ENCODE results near the gene RYR2. TPM values are rescaled to one million over a fixed set of nuclear protein-coding genes. Genes with fewer than 3 reads are reported as not detected.
A peak's percentile ranks its signal among the peaks of the same experiment; 100 is the strongest.

RYR2 gene
- total and polyA plus RNA-seq, 8 donors, result 1.6 to 6.9 (median 4.4) TPM

GRCh38 chr1:237042892-237043576 is 1.1 kb downstream of the RYR2 start:
- FAIRE-seq (no peak), ATAC-seq (peak in 3 of 4 donors; percentile 11 to 30 (median 19)), DNase-seq (peak in 3 of 6 donors; percentile 21 to 74 (median 57))
- 2 to 4% methylated on average over 44 to 55 of the region's 55 CpGs for WGBS, 2 donors
- peaks cover 0 to 49% (median 16%) of the 10 kb centered on the region in 4 donors for H3K27me3 ChIP-seq
- no peaks in the 10 kb centered on the region for H3K9me3 ChIP-seq
- H3K4me1 ChIP-seq, result peaks cover 0 to 7% (median 5%) of the 10 kb centered on the region in 3 donors
- TF ChIP-seq, protein P1, sequence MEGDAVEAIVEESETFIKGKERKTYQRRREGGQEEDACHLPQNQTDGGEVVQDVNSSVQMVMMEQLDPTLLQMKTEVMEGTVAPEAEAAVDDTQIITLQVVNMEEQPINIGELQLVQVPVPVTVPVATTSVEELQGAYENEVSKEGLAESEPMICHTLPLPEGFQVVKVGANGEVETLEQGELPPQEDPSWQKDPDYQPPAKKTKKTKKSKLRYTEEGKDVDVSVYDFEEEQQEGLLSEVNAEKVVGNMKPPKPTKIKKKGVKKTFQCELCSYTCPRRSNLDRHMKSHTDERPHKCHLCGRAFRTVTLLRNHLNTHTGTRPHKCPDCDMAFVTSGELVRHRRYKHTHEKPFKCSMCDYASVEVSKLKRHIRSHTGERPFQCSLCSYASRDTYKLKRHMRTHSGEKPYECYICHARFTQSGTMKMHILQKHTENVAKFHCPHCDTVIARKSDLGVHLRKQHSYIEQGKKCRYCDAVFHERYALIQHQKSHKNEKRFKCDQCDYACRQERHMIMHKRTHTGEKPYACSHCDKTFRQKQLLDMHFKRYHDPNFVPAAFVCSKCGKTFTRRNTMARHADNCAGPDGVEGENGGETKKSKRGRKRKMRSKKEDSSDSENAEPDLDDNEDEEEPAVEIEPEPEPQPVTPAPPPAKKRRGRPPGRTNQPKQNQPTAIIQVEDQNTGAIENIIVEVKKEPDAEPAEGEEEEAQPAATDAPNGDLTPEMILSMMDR (IDR thresholded peaks at IDR 0.05), result no peak
- no peaks in the 10 kb centered on the region for H3K36me3 ChIP-seq
- intact Hi-C loops (cut with DNase I), result no loop called here
- H3K4me3 ChIP-seq, result peak overlapping the region in 3 of 4 donors; percentile 6 to 47 (median 31)
- no peak overlapping the region for H3K27ac ChIP-seq

DNA sequence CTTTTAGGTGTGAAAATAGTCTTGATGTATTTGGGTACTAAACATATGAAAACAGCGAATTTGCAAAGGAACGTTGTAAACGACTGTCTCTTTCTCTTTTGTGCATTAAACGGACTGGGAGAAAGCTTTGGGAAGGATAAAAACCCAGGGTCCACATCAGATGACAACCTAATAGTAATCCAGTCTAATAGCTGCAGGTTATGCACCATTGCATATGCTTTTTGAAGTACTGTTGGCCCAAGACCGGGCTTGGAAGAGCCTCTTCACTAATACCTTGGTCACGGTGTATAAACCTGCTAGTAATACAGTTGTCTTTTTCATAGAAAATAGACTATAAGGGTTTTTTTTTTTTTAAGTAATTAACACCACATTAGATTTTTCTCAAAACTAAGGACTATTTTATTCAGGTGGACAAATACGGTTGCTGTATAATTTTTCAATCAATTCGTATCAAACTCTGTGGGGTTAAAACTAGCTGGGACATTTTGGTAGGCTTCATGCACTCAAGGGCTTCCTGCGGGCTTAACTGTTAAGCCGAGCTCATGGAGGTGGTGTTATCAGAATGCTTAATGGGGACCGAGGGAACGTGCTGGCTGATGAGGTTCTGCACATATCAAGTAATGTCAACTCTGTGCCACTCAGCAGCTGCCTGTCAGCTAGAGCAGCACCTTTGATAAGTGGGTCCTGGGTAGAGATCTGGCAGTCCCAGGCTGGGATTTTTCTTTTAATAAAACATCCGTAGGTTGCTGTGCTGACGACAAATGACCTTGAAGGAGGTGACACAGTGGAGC is 2.1 kb downstream of the RYR2 start:
- Histone ChIP-seq H3K27ac (no peak overlapping the region), H3K27me3 (peaks cover 0 to 44% (median 15%) of the 10 kb centered on the region in 4 donors), H3K4me3 (no peak overlapping the region), H3K36me3 (no peaks in the 10 kb centered on the region), H3K9me3 (no peaks in the 10 kb centered on the region), H3K4me1 (peaks cover 0 to 7% (median 5%) of the 10 kb centered on the region in 3 donors)
- DNase-seq, result no peak
- FAIRE-seq, result no peak
- no peak for ATAC-seq
- WGBS, 2 donors, result 10 to 12% methylated on average over 14 of the region's 14 CpGs
- TF ChIP-seq, protein P1 (IDR thresholded peaks at IDR 0.05), result no peak
- intact Hi-C loops (cut with DNase I), result no loop called here

- TF ChIP-seq, protein P1 (IDR thresholded peaks at IDR 0.05), result no peak
- WGBS, 2 donors, result 14 to 33% methylated on average over 3 of the region's 3 CpGs
- intact Hi-C loops (cut with DNase I), result no loop called here
- Histone ChIP-seq H3K4me3 (no peak overlapping the region), H3K27me3 (peaks cover 0 to 30% (median 7%) of the 10 kb centered on the region in 4 donors), H3K9me3 (no peaks in the 10 kb centered on the region), H3K27ac (no peak overlapping the region), H3K36me3 (no peaks in the 10 kb centered on the region), H3K4me1 (peaks cover 0 to 7% (median 5%) of the 10 kb centered on the region in 3 donors)
- no peak for ATAC-seq
- no peak for FAIRE-seq
- DNase-seq, result no peak
These were observed 3.5 kb downstream of the RYR2 start for GRCh38 chr1:237045278-237046016.

DNA sequence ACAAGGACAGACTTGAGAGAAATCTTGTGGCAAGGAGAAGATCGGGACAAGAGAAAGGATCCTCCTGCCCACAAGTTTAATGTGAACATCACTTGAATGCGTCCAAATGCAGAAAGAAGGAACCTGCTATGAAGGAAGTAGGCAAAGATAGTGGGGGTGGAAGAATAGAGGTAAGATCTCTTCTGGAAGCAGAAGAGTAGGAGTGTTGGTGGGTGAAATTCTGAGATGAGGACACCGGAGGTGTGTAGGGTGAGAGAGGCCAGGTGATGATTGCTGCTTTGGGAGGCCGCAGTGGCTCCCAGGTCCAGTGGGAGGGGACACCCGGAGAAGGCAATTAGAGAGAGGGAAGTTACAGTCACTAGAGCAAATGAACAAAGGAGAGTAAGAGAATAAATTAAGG is 6.8 kb downstream of the RYR2 start:
- Histone ChIP-seq H3K4me3 (no peak overlapping the region), H3K9me3 (no peaks in the 10 kb centered on the region), H3K4me1 (no peaks in the 10 kb centered on the region), H3K27me3 (peaks cover 0 to 6% (median 1%) of the 10 kb centered on the region in 4 donors), H3K27ac (no peak overlapping the region), H3K36me3 (no peaks in the 10 kb centered on the region)
- WGBS, 2 donors, result 74 to 81% methylated on average over 5 of the region's 5 CpGs
- ATAC-seq (no peak), DNase-seq (no peak), FAIRE-seq (no peak)
- intact Hi-C loops (cut with DNase I), result no loop called here
- TF ChIP-seq, protein P1 (IDR thresholded peaks at IDR 0.05), result no peak

Data from pancreas (tissue), 10 donors.